OCI-LY7 (cell line): ENCODE results near the gene FAM20B.

Experiments
- EZH2phosphoT487 ChIP-seq: fragments of 200-600 bp; sonication (generic); IDR thresholded peaks from 2 replicates; pipeline ENCODE4 v1.6.1; 2018; ENCODE audit warnings: low read depth, borderline replicate concordance, mild to moderate bottlenecking, mixed run types, antibody characterized with exemption, low read length, moderate library complexity, mixed read lengths
- TF ChIP-seq, protein P1 (sequence below): fragments of 200-600 bp; sonication (generic); conservative IDR thresholded peaks from 2 replicates; pipeline ENCODE4 v1.5.1; 2014; ENCODE audit warnings: mild to moderate bottlenecking, antibody characterized with exemption, low read length, moderate library complexity, mixed read lengths

DNA sequence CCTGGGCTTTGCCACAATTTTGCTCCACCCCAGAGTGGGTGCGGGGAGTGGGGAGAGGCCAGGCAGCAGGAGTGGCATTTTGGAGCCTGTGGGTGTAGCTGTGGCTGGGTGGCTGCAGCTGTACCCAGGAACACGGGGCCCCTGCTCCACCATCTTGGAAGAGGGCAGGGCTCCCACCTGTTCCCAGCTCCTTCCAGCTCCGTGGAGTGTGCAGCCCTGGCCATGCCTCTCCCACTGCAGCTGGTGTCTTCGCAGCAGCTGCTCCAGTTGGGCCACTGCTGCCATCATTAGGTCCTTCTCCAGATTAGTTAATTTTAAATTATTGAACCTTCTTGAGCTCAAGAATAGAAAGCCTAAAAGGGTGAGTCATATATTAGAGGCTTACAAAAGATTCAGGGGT is 17.6 kb downstream of the FAM20B start:
- TF ChIP-seq, protein P1, sequence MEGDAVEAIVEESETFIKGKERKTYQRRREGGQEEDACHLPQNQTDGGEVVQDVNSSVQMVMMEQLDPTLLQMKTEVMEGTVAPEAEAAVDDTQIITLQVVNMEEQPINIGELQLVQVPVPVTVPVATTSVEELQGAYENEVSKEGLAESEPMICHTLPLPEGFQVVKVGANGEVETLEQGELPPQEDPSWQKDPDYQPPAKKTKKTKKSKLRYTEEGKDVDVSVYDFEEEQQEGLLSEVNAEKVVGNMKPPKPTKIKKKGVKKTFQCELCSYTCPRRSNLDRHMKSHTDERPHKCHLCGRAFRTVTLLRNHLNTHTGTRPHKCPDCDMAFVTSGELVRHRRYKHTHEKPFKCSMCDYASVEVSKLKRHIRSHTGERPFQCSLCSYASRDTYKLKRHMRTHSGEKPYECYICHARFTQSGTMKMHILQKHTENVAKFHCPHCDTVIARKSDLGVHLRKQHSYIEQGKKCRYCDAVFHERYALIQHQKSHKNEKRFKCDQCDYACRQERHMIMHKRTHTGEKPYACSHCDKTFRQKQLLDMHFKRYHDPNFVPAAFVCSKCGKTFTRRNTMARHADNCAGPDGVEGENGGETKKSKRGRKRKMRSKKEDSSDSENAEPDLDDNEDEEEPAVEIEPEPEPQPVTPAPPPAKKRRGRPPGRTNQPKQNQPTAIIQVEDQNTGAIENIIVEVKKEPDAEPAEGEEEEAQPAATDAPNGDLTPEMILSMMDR, result no peak
- TF ChIP-seq EZH2phosphoT487, result no peak
